NT2/D1 (cell line): Measurements from ENCODE around the gene ZNF394.

Experiments used
- YY1 ChIP-seq: IDR thresholded peaks from 2 replicates; pipeline ENCODE4 v1.6.1; 2011; ENCODE audit not compliant: insufficient read length, insufficient read depth
- ZNF274 ChIP-seq: IDR thresholded peaks from 2 replicates; pipeline ENCODE4 v1.6.1; 2011; ENCODE audit warnings: mild to moderate bottlenecking, low read depth, low read length

- no peak for TF ChIP-seq ZNF274
- TF ChIP-seq YY1, result no peak
Observed at GRCh38 chr7:99539213-99539811, 39.2 kb upstream of the ZNF394 start.
